ENCODE data around the gene RNF14. TPM values are rescaled to one million over a fixed set of nuclear protein-coding genes. Genes with fewer than 3 reads are reported as not detected.

Gene RNF14
- total and polyA plus RNA-seq, 4 donors: 22.9 to 50.6 (median 32.5) TPM

DNA sequence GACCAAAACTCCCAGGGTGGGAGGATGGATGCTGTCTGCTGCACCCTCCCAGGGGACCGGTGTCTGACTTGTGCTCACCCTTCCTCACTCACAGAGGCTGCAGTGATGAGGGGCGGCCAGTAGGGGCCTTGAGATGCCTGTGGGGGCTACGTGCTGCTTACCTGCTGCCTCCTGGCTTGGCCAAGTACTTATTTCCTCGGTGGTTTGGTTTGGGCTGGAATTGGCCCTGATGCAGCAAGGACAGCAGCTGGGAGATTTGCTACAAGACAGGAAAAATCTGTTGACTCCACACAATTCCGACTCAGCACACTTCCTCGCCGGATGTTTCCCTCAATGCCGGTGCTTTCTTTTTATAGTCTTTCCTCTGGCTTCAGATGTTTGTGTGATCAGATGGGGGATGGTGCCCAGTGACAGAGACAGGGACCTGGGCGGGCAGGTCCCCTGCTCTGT is 17.5 kb upstream of the RNF14 start:
- WGBS: 59% methylated on average over 9 of the region's 9 CpGs
- DNase-seq (ENCODE audit: low spot score): no peak
- Histone ChIP-seq H3K4me1 (ENCODE audit: control insufficient read depth in 4 of 4, insufficient read depth in 4 of 4, low read length in 3 of 4) (no peaks in the 10 kb centered on the region), H3K9me3 (ENCODE audit: control insufficient read depth in 4 of 4, low read length in 3 of 4) (no peaks in the 10 kb centered on the region), H3K36me3 (ENCODE audit: control insufficient read depth in 4 of 4, insufficient read depth in 3 of 4, low read depth in 1 of 4, low read length in 3 of 4) (no peaks in the 10 kb centered on the region), H3K9ac (ENCODE audit: low read depth in 1 of 2, low read length in 2 of 2) (no peak overlapping the region), H3K27ac (ENCODE audit: low read depth in 1 of 2, low read length in 2 of 2) (no peak overlapping the region), H3K4me3 (ENCODE audit: low read depth in 1 of 3, low read length in 3 of 3) (no peak overlapping the region), H3K27me3 (ENCODE audit: control insufficient read depth in 4 of 4, insufficient read depth in 4 of 4, low read length in 3 of 4) (no peaks in the 10 kb centered on the region)
- TF ChIP-seq CTCF (IDR thresholded peaks at IDR 0.05; ENCODE audit: low read depth, low read length, missing input control) (peak; percentile 10), EGR1 (IDR thresholded peaks at IDR 0.05; ENCODE audit: low read depth in 2 of 2) (no peak), SP1 (IDR thresholded peaks at IDR 0.05) (no peak), REST (IDR thresholded peaks at IDR 0.05) (no peak), TAF1 (conservative IDR thresholded peaks at IDR 0.05) (no peak), GABPA (IDR thresholded peaks at IDR 0.05 in 1 of 2, conservative IDR thresholded peaks at IDR 0.05 in 1 of 2) (no peak), FOXA1 (IDR thresholded peaks at IDR 0.05) (no peak)

DNA sequence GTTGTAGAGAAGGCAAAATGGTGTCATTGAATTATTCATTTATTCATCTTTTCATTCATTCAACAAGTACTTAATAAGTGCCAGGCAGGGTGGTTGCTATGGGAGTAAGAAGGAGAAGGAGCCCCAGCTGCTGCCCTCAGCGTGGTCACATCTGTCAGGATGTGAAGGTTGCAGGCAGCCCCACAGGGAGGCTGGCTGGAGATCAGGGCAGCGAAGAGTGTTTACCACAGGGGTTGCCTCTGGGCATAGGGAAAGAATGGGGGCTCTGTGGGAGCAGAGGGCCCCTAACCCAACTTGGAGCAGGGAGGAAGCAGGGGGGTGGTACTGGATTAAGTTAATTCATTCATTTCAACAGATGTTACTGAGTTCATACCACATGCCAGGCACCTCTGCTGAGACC is 16.9 kb upstream of the RNF14 start:
- no peak overlapping the region for H3K27ac ChIP-seq (ENCODE audit: low read depth in 1 of 2, low read length in 2 of 2)
- TF ChIP-seq EGR1 (IDR thresholded peaks at IDR 0.05; ENCODE audit: low read depth in 2 of 2): no peak
- TF ChIP-seq JUND (IDR thresholded peaks at IDR 0.05): no peak
- no peak for TF ChIP-seq YY1 (IDR thresholded peaks at IDR 0.05)
- no peak for TF ChIP-seq FOXA2 (IDR thresholded peaks at IDR 0.05)
- no peak for TF ChIP-seq HNF4G (IDR thresholded peaks at IDR 0.05)
- TF ChIP-seq TAF1 (conservative IDR thresholded peaks at IDR 0.05): no peak
- no peak for TF ChIP-seq FOXA1 (IDR thresholded peaks at IDR 0.05)
- TF ChIP-seq REST (IDR thresholded peaks at IDR 0.05): no peak
- no peak for TF ChIP-seq MAX (IDR thresholded peaks at IDR 0.05)
- 80% methylated on average over 2 of the region's 2 CpGs for WGBS

More for the DNA sequence above, 16.9 kb upstream of the RNF14 start:
- Histone ChIP-seq H3K27me3 (ENCODE audit: control insufficient read depth in 4 of 4, insufficient read depth in 4 of 4, low read length in 3 of 4) (no peaks in the 10 kb centered on the region), H3K4me1 (ENCODE audit: control insufficient read depth in 4 of 4, insufficient read depth in 4 of 4, low read length in 3 of 4) (no peaks in the 10 kb centered on the region), H3K36me3 (ENCODE audit: control insufficient read depth in 4 of 4, insufficient read depth in 3 of 4, low read depth in 1 of 4, low read length in 3 of 4) (no peaks in the 10 kb centered on the region), H3K4me3 (ENCODE audit: low read depth in 1 of 3, low read length in 3 of 3) (no peak overlapping the region), H3K9me3 (ENCODE audit: control insufficient read depth in 4 of 4, low read length in 3 of 4) (no peaks in the 10 kb centered on the region), H3K9ac (ENCODE audit: low read depth in 1 of 2, low read length in 2 of 2) (no peak overlapping the region)
- no peak for DNase-seq (ENCODE audit: low spot score)

Measured in liver (tissue), 9 donors.